NCI-H2081 (cell line): ENCODE measurements around the gene THEM4.
A peak's percentile ranks its signal among the peaks of the same experiment; 100 is the strongest.

Experiments
- DNase-seq, 2 experiments: peaks; one replicate each; lab custom pipeline; 2025; lab: John Stamatoyannopoulos, UW

Gene THEM4

DNA sequence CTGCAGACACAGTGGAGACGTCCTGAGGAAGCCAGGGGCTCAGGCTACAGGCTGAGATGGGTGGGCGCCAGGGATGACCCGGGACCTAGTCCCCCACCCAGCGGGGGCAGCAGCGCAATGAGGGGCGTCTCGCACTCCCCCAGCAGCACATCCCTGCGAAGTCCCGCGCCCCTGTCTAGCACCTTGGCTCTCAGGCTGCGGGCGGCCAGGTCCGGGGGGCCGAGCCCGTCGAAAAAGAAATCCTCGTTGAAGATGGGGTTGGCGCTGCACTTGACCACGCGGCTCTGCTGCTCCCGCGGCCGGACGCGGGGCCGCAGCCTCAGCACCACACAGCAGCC is 71.5 kb downstream of the THEM4 start:
- no peak for DNase-seq

DNA sequence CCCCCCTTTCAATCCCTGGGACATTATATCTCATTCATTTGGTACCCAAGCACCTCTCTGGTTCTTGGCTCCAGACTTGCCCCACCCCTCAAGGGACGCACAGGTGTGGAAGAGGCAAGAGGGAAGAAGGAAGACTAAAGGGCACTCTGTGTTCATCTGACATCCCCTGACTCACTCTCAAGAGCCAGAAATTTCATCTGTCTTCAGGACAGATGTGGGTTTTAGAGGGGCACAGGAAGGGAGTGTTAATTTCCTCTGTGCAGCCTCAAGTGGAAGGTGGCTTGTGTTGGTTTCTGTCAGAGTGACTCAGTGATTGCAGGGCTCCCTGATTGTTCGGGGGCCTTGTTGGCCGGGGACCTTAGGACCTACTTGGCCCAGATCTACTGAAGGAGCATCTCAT is 72.1 kb downstream of the THEM4 start:
- DNase-seq = no peak

DNA sequence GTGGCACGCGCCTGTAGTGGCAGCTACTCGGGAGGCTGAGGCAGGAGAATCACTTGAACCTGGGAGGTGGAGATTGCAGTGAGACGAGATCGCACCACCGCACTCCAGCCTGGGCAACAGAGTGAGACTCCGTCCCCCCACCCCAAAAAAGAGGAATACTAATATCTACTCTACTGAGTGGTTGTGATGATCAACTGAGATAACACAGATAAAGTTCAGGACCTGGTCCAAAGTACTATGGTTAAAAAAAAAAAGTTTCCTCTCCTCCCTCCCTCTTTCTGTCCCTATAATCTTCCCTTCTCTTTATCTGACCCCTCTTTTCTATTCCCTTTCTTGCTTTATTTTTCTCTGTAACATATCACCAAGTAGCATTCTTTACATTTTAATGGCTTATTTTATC is 73.7 kb downstream of the THEM4 start:
- no peak for DNase-seq

DNA sequence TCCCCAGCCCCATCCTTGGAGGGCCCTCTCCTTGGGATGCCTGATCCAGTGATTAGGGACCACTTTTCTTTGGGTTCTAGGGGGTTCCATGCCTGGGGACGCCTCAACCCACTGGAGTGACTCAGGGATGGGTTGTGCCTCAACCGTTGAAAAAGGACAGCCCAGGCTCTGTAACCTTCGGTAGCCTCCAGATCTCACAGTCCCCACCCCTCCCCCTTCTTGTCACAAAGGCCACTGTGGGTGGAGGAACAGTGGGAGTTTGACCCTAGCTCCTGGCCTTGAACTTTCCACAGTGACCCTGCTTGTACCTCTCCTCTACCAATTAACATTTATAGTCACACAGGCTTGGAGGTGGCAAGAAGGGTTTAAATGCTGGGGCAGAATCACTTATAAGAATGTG is 75.1 kb downstream of the THEM4 start:
- DNase-seq = no peak

DNA sequence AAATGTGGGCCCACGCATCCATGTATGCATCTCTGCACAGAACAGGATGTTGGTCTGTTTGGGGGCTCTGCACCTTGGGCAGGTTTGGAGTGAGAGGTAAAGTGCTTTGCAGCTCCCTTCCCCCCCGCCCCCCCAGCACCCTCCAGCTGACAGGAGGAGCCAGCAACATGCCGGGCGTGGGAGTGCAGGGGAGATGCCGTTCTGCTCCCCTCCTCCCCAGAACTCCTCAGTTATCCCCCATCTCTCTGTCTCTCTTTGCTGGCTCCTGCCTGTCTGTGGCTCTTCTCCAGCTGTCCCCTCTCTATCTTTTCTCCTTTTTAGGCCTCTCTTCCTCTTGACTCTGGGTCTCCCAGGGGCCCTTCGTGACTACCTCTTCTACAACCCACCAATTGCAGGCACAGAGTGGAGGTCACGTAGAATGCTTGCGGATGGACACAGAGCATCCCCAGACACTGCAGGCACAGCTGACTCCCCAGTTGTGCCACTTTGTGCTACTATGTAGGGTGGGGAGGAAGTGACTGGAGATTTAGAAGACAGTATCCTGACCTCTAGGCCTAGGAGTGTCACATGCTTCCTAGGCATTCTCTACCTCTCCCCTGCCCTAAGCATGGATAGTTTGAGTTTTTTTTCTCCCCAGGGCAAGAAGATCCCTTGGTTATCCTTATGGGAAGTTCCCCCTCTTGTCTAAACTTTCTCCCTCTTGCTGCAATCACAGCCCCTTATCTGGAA is 76.0 kb downstream of the THEM4 start:
- no peak for DNase-seq

DNA sequence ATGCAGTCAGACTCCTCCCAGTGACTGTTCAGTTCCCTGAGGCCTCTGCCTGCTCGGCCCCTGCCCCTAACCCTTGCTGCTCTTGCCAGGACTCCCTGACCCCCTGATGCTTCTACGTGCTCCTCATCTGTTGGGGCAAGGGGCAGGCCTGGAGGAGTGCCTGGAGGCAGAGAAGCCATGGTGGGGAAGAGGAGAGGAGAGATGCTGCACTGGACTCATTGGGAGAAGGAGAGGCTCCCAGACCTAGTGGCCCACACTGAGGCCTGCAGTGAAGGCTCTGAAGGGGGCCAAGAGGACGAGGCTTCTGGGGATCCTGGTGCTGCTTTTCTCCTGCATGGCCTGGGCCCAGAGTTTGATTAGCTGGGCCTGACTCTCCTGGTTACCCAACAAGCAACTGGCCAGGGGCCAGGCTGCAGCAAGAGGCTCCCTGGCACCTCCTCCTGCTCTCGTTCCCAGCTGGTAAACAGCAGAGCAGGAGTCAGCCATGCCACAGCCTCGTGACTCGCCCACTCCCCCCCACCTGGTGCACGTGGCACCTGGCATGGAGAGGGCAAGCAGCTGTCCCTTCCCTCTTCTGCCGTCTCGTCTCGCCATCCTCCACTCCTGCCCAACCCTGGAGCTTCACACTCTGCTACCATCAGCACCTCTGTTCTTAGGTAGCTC is 76.9 kb downstream of the THEM4 start:
- DNase-seq = peak; percentile 59 to 76

DNA sequence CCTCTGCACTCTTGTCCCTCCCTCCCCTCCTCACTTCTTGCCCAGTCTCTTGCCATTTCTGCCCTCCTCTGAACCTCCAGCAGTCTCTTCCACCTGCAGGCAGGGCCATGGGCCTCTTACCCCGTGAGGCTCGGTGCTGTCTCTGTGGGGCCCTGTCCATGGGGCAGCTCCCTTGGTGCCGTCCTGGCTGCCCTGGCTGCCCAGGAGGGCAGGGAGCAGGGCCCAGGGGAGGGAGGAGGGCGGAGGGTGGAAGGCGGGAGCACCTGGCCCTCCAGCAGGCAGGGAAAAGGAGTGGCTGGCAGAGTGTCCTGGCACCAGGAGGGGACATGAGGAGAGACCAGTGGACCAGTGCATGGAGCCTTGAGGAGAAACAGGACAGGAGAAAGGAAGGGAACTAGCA is 77.7 kb downstream of the THEM4 start, which contains the start of gene RORC:
Gene RORC, minus strand, starts transcription at position 198 of the 400 bp plus-strand sequence. Its CDS starts 38 bp downstream, at position 160.
- DNase-seq = no peak

DNA sequence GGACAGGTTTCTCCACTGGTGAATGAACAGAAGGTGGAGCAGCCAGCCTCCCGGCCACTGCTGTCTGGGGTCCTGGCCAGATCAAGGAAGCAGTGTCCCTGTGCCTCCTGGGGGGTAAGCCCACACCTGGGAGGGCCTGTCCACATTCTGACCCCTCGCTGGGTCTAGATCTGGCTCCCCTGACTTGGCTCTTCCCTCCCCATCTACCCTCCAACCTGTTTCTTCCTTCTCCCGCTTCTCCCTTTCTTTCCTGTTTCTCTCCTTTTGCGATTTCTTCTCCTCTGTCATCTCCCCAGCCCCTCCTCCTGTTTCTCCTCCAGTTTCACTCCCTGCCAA is 78.1 kb downstream of the THEM4 start:
- DNase-seq = no peak

DNA sequence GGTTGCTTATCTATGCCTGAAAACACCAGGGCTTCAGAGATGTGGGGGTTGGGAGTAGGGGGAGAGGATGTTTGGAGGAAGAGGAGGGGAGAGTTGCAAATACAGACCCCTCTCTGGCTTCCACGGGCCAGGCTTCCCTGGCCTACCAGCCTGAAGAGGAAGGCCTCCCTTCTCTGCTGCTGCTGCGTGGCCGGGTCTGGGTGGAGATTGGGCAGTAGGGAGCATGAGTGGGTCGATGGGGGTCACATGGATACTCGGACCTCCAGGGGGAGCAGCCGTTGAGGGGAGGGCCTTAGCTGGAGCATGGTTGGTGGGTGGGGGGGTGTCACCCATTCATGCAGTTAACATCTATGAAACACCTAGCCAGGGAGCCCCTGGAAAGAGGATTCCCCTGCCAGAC is 79.3 kb downstream of the THEM4 start:
- no peak for DNase-seq

DNA sequence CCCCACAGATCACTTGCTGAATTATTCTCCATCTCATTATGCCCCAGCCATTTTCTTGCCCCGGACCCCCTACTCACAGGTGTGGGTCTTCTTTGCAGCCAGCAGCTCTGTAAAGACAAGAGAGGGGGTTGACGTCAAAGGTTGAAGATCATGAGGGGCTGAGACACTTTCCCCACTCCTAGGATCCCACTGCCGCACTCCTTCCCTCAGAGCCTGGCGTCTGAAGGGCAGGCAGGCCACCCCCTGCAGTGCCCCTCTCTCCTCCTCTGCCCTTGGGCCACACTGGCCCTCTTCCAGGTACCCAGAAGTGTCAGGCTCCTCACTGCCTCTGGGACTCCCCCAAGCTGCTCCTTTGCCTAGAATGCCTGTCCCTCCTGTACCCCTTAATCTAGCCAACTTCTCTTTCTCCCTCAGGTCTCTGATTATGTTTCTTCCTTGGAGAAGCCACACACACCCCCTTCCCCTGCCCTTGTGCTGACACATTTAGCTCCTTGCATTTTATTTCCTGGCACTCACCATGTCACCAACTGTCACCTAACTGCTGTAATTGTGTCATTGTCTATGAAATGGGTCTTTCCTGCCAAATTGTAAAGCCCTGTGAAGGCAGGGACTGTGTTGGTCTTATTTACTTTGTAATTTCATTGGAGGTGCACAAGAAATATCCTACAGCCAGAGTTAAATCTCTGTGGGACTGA is 79.8 kb downstream of the THEM4 start:
- peak in 1 of 2 experiments; percentile 19 for DNase-seq

DNA sequence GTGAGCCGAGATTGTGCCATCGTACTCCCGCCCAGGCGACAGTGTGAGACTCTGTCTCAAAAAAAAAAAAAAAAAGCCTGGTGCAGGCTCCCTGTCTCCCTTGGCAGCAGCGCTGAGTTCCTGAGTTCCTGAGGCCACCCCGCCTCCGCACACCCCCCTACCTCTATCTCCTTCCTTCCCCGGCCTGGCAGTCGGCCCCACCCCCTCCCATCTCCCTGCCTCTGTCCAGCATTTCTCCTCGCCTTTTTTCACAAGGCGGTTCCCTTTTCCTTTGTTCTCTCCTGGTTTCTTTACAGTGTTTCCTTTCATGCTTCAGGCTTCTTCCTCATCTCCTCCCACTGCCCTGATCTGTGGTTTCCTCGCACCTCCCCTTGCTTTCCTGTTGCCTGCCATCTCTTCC is 80.4 kb downstream of the THEM4 start:
- DNase-seq = no peak

DNA sequence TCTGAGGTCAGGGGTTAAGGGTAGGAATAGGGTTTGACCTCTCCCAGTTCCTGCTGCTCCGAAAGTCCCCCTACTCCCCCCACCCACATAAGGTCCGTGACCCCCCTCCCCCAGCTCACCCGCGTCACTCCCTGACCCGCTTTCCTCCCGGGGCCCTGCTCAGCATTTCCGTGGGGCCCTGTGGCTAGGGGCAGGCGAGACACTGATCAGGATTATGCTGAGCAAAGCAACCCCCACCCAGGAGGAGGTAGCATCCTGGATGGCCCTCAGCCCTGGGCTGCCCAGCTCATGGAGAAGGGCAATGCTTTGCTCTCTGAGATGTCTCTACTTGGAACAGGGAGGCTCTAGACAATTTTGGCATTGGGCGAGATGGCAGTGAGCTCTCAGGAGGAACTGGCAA is 81.5 kb downstream of the THEM4 start:
- DNase-seq = no peak

DNA sequence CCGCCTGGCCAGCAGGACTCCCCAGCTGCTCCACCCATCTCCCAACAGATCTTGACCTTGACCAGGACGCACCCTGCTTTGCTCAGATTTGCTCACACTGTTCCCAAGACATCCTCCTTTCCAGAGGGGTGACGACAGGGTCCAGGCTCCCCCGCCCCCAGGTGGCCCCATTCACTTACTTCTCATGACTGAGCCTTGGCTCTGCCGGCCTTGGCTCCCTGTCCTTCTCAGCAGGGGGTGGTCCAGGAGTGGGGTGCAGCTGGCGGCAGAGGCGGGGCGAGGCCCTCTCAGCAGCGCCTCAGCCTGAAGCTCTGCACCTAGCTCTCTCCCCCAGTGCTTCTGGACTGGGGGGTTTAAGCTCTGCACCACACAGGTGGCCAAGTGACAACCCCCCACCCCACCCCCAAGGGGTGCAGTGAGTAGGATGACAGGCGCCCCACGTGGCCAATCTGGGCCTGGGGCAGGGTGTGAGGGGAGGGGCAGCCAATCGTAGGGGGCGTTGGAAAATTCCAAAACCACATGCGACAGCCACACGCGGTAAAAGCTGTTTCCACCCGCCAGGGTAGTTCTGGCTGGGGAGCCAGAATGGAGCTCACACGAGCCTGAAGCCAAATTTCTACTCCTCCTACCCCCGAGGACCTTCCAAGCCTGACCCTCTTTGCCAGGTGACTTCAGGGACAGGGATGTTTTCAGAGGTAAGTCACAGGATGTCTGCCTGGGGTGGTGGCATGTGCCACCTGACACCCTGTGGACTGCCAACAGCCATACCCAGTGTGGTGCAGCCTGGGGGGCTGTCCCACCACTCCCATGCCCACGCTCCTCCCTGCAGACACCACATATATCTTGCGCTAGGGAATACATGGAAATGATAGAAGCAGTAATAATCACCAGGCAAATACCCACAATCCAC is 83.3 kb downstream of the THEM4 start:
- no peak for DNase-seq

DNA sequence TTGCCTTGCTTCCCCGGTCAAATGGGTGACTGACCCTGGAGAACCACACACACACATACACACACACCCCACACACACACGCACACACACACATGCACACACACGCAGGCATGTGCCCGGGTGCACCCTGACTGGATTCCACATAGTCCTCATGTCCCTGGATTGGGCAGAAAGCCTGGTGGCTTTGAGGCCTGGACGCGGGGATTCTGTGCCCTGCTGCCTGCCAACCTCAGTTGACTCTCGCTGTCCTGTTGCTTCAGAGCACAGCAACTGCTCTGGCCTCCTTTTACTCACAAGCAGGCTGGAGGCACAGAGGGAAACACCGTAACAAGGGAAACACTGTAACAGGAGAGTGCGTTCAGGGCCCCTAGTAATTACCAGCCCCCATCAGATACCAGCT is 84.1 kb downstream of the THEM4 start:
- DNase-seq = no peak
